A549 (cell line): ENCODE data around the gene GGNBP2.
A peak's percentile ranks its signal among the peaks of the same experiment; 100 is the strongest.

Experiments
- CBX8 ChIP-seq: fragments of 200-600 bp; sonication (generic); IDR thresholded peaks from 2 replicates; pipeline ENCODE4 v1.6.1; 2016
- CEBPB ChIP-seq, 2 experiments: fragments of >200 bp in 1 of 2; sonication (Bioruptor Twin) in 1 of 2; formaldehyde crosslinking in 1 of 2; IDR thresholded peaks; 2 replicates each; pipeline ENCODE4 v1.6.1; 2012 to 2016
- FOSL2 ChIP-seq, 2 experiments: fragments of 450-650 bp in 1 of 2; fragments of >200 bp in 1 of 2; sonication (Bioruptor Twin) in 1 of 2; formaldehyde crosslinking; IDR thresholded peaks; 2 replicates each; pipeline versions ENCODE4 v1.5.0 to v1.6.1; 2016 to 2020; ENCODE audit warnings: mild to moderate bottlenecking in 1 of 2, moderate library complexity in 1 of 2
- TF ChIP-seq, protein P1 (sequence below): fragments of >200 bp; sonication (Bioruptor Twin); formaldehyde crosslinking; IDR thresholded peaks from 3 replicates; pipeline ENCODE4 v1.5.1; 2016

DNA sequence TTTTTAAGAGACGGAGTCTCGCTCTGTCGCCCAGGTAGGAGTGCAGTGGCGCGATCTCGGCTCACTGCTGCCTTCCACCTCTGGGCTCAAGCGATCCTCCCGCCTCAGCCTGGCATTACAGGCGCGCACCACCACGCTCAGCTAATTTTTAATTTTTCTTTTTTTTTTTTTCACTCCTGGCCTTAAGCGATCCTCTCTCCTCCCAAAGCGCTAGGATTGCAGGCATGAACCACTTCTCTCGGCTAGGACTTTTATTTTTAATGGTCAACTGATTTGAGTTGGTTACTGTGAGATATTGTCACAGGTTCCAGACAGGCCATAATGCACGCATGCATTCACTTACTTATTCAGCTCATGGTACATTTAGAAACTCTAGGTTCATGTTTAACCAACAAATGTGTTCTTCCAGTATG lies 9.0 kb upstream of the GGNBP2 start:
- TF ChIP-seq FOSL2 (IDR thresholded peaks at IDR 0.05) (no peak), FOSL2 (CRISPR knock-in tag; IDR thresholded peaks at IDR 0.05) (no peak), CBX8 (no peak), CEBPB (IDR thresholded peaks at IDR 0.05) (no peak)
- TF ChIP-seq, protein P1, sequence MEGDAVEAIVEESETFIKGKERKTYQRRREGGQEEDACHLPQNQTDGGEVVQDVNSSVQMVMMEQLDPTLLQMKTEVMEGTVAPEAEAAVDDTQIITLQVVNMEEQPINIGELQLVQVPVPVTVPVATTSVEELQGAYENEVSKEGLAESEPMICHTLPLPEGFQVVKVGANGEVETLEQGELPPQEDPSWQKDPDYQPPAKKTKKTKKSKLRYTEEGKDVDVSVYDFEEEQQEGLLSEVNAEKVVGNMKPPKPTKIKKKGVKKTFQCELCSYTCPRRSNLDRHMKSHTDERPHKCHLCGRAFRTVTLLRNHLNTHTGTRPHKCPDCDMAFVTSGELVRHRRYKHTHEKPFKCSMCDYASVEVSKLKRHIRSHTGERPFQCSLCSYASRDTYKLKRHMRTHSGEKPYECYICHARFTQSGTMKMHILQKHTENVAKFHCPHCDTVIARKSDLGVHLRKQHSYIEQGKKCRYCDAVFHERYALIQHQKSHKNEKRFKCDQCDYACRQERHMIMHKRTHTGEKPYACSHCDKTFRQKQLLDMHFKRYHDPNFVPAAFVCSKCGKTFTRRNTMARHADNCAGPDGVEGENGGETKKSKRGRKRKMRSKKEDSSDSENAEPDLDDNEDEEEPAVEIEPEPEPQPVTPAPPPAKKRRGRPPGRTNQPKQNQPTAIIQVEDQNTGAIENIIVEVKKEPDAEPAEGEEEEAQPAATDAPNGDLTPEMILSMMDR = peak; percentile 21; the same call in 1 of the 3 replicates
